Posterior cingulate gyrus (tissue), 11 donors: Measurements from ENCODE around the gene CIC.
"Not testable (repeated sequence)": the region's sequence is repeated elsewhere in the genome, so short reads cannot be mapped to it uniquely, and the experiment has no call there.

Source experiments
- DNase-seq, 10 donors: peaks; one replicate each; pipeline versions ENCODE4 v3.0.0 to v3.0.0-alpha.2; 2020 to 2021; ENCODE audit warnings: mixed read lengths in 3 of 10
- intact Hi-C: fragments of 100-400 bp; cut with DNase I; formaldehyde crosslinking; loops from one replicate; pipeline ENCODE4 v1.15.1; 2023

The CIC gene

DNA sequence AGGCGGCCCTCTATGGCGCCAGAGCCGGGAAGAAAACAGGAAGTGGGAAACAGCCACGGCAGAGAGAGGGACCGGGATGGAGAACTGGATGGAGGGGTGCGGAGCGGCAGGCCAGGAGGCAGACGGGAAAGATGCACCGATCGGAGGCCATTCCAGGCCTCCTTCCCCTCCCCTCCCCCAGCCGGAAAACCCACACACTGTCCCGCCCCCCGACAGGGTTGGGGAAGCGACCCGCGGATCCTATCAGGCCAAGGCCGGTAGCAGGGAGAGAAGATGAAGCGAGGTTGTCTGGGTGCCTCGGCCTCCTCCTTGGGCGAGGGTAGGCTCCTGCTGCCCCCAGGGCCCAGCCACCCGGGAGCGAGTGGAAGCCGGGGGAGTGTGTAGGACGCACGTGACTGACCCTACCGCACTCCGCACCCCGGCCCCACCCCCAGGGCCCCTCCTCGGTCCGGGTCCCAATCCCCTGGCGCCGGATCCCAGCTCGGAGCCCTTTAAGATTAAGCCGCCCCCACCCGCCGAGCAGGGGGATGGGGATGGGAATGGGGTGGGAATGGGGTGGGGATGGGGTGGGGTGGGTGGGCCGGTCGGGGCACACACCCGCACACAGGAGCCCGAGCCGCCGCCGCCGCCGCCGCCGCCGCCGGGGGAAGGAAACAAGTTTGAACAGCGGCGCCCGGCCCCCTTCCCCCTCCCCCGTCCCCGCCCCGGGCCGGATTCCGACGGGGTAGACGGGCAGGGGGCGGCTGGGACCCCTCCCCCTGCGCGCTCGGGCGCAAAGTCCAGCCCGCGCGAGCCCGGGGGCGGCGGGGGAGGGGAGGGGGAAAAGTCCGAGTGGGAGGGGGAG lies 15.6 kb upstream of the CIC start:
- DNase-seq = peak in 6 of 10 donors; percentile 40 to 90 (median 53)
- intact Hi-C loops = loop anchor here (2.0 kb wide), 1 partner anchor 27 kb away; no protein-coding TSS in a partner anchor

DNA sequence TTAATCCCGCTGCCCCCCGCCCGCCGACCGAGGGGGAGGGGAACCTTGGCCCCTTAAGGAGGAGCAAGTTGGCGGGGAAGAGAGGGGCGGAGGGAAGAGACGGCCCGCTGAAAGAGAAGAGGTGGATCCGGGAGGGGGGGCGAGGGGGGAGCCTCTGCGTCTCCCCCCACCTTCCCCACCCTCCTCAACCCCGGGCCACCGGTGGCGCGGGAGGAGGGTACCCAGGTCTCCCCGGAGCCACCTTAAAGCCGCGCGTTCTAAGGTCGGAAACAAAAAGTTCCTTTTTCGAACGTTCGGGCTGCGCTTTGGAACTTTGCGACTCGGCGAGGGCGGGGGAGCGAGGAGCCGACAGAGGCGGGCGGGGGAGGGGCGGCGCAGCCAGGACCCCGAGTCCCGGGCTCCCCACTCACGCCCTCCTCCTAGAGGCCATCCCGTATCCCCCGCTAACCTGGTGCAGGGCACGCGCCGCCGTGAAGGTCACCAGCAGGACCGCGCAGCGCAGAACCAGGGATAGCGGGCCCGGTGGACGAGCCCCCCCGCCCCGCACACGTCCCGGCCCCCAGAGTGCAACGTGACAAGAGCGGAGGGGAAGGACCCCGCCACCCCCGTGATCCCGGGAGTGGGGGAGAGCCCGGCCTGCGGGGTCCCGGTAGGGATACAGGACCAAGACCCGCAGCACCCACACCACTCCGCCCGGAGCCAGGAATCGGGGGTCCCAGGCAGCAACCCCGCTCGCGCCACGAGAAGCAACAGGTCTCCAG lies 14.8 kb upstream of the CIC start:
- intact Hi-C loops = loop anchor here (2.0 kb wide), 1 partner anchor 27 kb away; no protein-coding TSS in a partner anchor
- DNase-seq = peak; percentile 65 to 96 (median 79)

DNA sequence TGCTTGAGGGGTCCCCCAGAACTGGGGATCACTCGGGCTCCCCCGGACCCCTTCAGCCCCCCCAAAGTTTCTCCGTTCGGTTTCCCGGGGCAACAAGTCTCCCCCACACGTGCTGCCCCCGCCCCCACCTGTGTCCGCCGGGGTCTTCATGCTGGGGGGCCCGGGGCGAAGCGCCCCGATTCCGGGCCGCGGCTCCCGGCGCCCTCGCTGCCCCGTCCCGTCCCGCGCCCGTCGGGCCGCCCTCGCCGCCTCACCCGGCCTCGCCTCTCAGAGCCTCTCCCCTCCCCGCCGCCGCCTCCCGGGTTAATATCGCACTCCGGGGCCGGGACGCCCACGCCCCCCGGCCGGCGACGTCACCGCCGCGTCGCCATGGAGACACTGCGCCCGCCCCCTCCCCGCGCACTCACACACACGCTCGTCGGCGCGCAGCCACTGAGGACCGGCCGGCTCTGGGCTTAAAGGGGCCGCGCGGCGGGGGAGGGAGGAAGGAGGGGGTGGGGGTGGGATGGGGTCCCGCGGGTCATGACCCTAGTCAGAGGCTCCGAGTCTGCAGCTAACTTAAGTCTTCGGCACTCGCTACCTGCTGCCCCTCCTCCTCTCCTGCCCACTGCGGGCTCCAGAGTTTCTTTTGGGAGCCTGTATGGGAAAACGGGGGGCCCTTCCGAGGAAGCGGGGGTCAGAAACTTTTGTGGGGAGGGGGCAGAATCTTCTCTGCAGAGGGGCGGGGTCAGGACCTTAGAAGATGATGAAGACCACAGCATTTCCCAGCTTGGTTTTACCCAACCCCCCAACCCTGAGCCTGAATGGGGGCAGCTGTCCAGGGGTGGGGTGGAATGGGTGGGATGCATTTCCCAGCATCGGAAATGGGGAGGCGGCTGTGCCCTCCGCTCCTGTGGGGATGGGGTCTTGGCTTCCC lies 13.9 kb upstream of the CIC start, which contains the start of gene ERF:
TSS of gene ERF (minus strand) at position 279 of the 916 bp plus-strand sequence. CDS start at position 150, 129 bp downstream.
- intact Hi-C loops = loop anchor here (2.0 kb wide), 1 partner anchor 26 kb away; no protein-coding TSS in a partner anchor

DNA sequence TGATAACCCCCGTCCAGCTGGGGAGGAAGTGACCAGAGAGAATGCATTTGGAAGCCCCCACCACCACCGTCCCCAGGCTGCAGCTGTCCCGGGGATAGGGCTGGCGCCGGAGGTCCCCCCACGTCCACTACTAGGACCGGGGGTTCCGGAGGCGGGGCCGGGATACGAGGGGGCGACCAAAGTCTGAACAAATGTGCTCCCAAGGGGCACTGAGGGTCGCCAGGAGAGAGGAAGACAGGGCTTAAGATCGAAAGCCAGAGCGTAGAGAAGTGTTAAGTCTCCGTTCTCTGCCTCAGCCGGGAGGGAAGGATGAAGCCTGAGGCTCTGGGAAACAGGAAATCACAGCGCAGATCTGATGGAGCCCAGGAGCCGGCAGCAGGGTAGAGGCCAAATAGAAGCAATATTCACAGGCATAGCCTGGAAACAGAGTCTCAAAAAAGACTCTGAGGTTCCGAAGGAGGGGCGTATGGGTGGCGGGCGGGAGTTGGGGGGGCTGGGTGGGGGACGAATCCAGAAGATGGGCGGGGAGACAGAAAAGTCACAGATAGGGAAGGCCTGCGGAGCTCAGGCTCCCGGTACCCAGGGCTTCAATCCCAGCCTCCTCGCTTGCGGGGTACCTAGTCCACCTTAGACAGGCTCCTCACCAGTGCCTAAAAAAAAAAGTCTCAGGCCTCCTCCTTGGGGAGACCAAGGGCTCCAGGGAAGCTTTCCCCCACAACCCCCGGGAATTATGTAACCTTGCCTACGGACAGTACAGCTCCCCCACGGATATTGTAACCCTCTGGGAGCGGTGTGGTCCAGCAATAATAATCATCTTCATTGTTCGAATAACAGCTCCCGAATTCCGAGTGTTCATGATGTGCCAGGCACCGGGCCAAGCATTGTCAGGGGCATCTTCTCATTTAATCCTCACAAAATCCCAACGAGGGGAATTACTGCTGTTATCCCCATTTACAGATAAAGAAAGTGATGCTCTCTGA lies 13.0 kb upstream of the CIC start:
- intact Hi-C loops = loop anchor here (2.0 kb wide), 1 partner anchor 25 kb away; no protein-coding TSS in a partner anchor
- DNase-seq = peak in 8 of 10 donors; percentile 50 to 92 (median 67)

More for the DNA sequence above, 13.9 kb upstream of the CIC start, which contains the start of gene ERF:
- peak; percentile 89 to 99 (median 94) for DNase-seq

DNA sequence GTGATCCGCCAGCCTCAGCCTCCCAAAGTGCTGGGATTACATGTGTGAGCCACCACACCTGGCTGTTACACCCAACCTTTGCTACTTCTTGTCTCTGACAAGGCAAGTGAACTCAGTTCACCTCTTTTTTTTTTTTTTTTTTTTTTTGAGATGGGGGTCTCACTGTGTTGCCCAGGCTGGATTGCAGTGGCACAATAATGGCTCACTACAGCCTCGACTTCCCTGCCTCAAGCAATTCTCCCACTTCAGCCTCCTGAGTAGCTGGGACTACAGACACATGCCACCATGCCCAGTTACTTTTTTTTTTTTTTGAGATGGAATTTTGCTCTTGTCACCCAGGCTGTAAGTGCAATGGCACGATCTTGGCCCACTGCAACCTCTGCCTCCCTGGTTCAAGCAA lies 11.2 kb upstream of the CIC start:
- DNase-seq, intact Hi-C loops: not testable (repeated sequence)

DNA sequence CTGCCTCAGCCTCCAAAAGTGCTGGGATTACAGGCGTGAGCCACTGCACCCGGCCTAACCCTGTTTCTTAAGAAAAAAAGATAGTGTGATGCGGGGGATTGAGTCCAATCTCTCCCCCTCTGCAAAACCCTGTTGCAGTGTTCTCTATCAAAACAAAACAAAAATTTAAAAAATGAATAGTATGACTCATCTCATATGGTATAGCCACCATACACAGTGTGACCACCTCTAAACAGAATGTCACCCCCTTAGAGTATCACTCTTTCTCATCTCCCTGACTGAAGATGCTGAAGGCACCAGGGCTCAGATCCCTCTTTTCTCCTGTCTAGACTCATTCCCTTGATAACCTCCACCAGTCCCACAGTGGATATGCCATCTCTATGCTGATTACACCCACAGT lies 7.3 kb upstream of the CIC start:
- intact Hi-C loops = no loop called here
- no peak for DNase-seq

DNA sequence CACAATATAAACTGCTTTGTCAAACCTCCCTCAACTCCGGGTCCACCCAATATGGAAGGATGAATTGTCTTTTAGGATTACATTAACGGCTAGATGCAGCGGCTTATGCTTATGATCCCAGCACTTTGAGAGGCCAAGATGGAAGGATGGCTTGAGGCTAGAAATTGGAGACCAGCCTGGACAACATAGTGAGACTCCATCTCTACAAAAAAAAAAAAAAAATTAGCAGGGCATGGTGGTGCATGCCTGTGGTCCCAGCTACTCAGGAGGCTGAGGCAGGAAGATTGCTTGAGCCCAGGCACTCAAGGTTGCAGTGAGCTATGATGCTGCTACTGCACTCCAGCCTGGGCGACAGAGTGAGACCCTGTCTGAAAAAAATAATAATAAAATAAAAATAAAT lies 2.9 kb upstream of the CIC start:
- intact Hi-C loops, DNase-seq: not testable (repeated sequence)

DNA sequence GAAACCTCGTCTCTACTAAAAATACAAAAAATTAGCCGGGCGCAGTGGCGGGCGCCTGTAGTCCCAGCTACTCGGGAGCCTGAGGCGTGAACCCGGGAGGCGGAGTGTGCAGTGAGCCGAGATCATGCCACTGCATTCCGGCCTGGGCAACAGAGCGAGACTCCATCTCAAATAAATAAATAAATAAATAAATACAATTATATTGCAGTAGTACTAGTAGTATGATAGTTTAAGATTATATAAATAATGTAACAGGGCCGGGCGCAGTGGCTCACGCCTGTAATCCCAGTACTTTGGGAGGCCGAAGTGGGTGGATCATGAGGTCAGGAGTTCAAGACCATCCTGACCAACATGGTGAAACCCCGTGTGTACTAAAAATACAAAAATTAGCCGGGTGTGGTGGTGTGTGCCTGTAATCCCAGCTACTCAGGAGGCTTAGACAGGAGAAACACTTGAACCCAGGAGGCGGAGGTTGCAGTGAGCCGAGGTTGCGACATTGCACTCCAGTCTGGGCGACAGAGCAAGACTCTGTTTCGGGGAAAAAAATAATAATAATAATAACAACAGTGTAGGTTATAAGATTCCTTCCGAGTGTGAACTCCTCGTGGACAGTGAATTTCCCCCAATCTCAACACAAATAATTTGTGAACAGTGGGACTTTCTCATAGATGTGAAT lies 2.0 kb upstream of the CIC start:
- DNase-seq, intact Hi-C loops: not testable (repeated sequence)

DNA sequence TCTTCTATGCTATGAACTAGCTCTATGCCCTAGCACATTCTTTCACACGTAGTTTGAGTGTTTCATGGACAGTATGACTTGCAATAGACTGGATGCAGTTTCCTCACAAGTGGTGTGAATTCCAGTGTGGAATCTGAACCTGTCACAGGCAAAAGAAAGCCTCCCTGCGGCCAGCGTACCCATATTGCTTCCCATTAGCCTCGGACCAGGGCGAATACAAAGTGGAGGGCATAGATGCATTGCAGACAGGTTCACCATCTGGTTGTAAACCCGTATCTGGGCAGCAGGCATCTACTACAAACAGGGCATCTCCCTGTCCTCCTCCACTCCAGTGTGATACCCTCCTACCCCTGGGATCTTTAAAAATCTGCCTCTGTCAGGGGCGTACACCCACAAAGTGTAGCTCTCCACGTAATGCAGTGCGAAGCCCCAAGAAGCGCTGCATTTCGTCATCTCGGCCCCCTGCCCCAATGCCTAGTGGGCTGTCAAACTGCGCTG lies 1.4 kb upstream of the CIC start:
- intact Hi-C loops = no loop called here
- DNase-seq = no peak

DNA sequence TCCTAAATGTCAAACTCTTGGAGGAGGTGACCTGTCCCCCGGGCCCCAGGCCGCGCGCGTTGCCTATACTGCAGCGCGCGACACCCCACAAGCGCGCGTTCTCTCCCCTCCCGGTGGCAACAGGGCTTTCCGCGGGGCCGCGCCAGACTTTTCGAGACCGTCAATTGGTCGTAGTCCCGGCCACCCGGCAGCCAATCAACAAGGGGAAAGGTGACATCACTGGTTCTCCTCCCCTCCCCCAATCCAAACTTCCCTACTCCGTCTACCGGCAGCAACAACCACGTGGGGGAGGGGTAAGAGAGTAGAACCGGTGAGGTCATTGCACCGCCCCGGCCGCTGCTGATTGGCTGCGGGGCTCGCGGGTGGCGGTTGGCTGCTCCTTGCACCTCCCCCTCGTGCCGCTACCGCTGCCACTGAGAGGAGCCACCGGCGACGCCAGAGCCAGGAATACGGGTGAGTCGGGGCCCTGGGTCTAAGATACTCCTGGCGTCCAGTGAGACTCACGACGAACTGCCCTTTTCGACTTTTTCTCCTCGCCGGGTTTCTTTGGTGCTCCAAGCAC lies 829 bp upstream of the CIC start:
- DNase-seq = peak; percentile 98 to 100 (median 99)
- intact Hi-C loops = no loop called here

DNA sequence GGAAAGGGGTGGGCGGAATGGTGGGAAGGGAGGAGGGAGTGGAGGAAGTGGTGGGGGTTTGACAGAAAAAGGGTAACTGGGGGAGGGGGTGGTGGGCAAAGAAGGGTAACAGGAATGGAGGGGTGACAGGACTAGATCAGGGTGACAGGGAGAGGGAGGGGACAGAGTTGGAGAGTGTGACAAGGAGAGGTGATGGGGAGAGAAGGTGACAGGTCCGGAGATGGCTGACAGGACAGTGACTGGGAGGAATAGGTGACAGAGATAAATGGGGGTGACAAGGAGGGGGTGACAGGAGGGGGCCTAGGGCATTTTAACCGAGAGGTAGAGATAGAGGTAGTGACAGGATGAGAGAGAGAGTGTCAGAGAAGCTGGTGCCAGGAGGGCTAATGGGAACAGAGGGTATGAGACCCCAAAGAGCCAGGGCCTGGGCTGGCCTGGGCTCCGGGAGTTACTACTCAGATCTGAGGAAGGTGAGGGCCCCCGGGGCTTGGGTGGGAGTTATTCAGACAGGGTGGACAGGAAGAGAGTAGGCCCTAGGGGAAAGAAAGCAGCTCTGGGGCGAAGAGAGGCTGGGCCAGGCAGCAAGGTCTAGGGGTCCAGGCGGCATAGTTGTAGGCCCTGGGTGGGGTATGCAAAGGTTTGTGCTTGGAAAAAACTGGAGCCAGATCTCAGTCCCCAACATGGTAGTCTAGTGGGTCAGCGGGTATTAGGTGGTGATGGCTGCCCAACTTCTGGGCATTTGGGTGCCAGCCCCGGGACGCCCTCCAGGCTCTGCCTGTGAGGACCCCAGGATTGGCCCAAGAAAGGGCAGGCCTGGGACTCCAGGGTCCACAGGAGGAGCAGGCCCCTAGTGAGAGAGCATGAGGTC lies 660 bp downstream of the CIC start:
- intact Hi-C loops = no loop called here
- DNase-seq = peak in 1 of 10 donors; percentile 74

DNA sequence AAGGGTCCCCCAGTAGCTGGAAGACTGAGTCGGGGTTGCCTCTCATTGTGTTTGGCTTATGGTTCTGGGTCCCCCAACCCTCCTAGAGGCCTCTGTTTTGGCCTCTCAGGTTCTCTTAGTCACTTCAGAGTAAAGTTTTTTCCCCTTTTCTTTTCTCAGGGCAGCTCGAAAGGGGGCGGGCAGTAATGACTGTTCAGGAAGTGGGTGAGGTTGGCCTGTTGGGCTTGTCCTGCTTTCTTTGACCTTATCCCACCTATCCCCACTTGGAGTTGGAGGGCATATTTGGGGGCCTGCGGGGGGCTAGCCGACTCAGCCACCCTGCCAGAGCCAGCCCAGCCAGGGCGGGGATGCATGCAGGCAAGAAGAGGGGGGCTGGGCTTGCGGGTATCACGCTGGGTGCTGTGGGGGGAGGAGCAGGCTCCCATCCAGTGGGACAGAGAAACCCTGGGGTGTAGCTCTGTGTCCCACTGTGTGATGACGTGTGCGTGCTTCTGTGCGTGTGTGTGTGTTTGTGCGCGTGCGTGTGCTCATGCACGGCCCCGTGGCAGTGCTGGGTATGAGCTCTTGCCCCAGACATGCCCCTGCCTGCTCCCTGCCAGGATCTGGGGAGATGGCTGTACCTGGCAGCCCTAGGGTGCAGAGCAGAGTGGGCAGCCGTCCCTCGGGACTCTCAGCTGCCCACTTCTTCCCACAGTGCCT lies 1.4 kb downstream of the CIC start:
- DNase-seq = peak in 6 of 10 donors; percentile 42 to 94 (median 64)
- intact Hi-C loops = no loop called here

DNA sequence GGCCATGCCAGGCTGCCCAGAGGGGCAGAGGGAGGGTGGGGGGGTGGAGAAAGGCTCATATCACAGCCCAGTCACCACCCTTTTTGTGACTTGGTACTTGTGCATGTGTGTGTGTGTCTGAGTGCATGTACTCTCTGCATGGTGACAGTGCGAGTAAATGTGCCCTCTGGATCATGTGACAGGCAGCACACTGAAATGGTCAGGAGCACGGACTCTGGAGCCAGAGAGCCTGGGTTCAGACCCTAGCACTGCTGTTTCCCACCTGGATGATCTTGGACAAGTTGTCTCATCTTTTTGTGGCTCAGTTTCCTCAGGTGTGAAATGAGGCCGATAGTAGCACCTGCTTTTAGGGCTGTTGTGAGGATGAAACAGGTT lies 2.0 kb downstream of the CIC start:
- peak in 1 of 10 donors; percentile 82 for DNase-seq
- intact Hi-C loops = no loop called here

DNA sequence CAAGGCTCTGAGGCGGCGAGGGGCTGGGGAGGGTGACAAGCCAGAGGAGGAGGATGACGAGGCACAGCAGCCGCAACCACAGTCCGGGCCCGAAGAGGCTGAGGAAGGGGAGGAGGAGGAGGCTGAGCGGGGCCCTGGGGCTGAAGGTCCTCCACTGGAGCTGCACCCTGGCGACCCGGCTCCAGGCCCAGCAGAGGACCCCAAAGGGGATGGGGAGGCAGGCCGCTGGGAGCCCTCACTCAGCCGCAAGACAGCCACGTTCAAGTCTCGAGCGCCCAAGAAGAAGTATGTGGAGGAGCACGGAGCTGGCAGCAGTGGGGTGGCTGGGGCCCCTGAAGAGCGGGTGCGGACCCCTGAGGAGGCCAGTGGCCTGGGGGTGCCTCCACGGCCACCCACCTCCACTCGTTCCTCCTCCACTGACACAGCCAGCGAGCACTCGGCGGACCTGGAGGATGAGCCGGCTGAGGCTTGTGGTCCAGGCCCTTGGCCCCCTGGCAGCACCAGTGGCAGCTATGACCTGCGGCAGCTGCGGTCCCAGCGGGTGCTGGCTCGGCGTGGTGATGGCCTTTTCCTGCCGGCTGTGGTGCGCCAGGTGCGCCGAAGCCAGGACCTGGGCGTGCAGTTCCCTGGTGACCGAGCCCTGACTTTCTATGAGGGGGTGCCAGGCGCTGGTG lies 2.9 kb downstream of the CIC start:
- DNase-seq = peak in 2 of 10 donors; percentile 68 to 80
- intact Hi-C loops = no loop called here

DNA sequence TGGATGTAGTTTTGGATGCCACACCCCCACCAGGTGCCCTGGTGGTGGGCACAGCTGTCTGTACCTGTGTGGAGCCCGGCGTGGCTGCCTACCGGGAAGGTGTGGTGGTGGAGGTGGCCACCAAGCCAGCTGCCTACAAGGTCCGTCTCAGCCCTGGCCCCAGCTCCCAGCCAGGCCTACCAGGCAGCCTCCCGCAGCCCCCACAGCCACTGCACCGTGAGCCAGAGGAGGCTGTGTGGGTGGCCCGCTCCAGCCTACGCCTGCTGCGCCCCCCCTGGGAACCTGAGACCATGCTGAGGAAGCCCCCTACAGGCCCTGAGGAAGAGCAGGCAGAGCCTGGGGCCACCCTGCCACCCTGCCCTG lies 3.5 kb downstream of the CIC start:
- peak in 2 of 10 donors; percentile 45 to 73 for DNase-seq
- intact Hi-C loops = no loop called here

DNA sequence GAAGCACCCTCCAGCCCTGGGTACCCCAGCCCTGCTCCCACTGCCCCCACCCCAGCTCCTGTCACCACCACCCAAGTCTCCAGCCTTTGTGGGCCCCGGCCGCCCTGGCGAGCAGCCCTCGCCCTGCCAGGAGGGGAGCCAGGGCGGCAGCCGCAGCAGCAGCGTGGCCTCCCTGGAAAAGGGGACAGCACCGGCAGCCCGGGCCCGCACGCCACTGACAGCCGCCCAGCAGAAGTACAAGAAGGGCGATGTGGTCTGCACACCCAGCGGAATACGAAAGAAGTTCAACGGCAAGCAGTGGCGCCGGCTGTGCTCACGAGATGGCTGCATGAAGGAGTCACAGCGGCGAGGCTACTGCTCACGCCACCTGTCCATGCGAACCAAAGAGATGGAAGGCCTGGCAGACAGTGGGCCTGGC lies 3.9 kb downstream of the CIC start:
- DNase-seq = peak in 1 of 10 donors; percentile 50

More for the DNA sequence above, 3.9 kb downstream of the CIC start:
- intact Hi-C loops = no loop called here
